ENCODE results near the gene TRABD2A. TPM values are rescaled to one million over a fixed set of nuclear protein-coding genes. Genes with fewer than 3 reads are reported as not detected.
"Not testable (repeated sequence)": the region's sequence is repeated elsewhere in the genome, so short reads cannot be mapped to it uniquely, and the experiment has no call there.

TRABD2A gene
- polyA plus RNA-seq, 4 donors, result 2.0 to 35.5 (median 14.1) TPM

DNA sequence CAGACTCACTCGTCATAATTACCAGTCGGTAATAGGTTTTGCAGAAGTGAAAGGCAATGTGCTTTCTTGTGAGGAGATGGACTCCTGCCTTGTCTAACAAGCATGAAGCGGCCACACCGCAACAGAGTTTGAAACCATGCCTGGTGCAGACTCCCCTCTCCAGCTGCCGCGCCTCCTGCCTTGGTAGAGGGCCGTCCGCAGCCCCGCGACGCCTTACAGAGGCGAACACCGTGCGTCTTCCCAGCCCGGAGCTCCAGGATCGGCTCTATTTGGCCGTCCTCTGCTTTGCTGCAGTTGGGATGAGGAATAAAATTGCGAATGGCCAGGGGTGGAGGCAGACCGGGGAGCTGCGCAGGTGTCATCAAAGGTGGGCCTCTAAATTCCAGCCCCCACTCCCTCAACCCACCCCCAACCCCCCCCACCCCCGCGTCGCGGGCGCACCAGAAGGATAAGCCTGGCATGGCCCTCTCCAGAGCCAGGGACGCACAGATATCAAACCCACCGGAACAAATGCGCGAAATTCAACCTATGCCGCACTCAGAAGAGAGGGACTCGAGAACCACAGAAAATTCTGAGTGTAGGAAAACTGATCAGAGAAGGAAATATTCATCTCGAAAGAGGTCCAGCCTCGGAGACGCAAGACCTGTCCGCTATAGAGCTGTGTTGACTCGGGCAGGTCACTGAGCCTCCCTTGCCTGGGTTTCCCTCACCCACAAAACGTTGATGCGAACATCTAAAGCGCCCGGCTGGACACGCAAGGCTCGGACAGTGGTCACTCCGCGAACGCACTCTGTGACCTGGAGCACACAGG lies 1.1 kb downstream of the TRABD2A start:
- no peaks in the 10 kb centered on the region for H3K36me3 ChIP-seq (ENCODE audit: control insufficient read depth in 3 of 3, insufficient read depth in 2 of 3, low read depth in 1 of 3, low read length in 3 of 3)
- peak overlapping the region; percentile 20 to 73 (median 61) for H3K4me3 ChIP-seq (ENCODE audit: low read depth in 1 of 3, low read length in 3 of 3)
- H3K27ac ChIP-seq (ENCODE audit: low read depth in 1 of 3, low read length in 2 of 3), result peak overlapping the region in 1 of 3 donors; percentile 49
- no peaks in the 10 kb centered on the region for H3K4me1 ChIP-seq (ENCODE audit: control insufficient read depth in 3 of 3, insufficient read depth in 2 of 3, low read depth in 1 of 3, low read length in 2 of 3)
- DNase-seq (peak; percentile 30 to 51), FAIRE-seq (no peak)
- H3K9me3 ChIP-seq (ENCODE audit: control insufficient read depth in 2 of 2, insufficient read depth in 1 of 2, low read depth in 1 of 2, low read length in 1 of 2), result no peaks in the 10 kb centered on the region
- H3K27me3 ChIP-seq (ENCODE audit: control insufficient read depth in 3 of 3, insufficient read depth in 3 of 3, low read length in 3 of 3), result peaks cover 0 to 17% (median 0%) of the 10 kb centered on the region in 3 donors
- WGBS, 3 donors, result 2 to 7% (median 6%) methylated on average over 45 of the region's 45 CpGs

- H3K27me3 ChIP-seq (ENCODE audit: control insufficient read depth in 3 of 3, insufficient read depth in 3 of 3, low read length in 3 of 3), result peaks cover 0 to 17% (median 0%) of the 10 kb centered on the region in 3 donors
- FAIRE-seq (no peak), DNase-seq (no peak)
- 41 to 61% (median 60%) methylated on average over 7 of the region's 7 CpGs for WGBS, 3 donors
- H3K36me3 ChIP-seq (ENCODE audit: control insufficient read depth in 3 of 3, insufficient read depth in 2 of 3, low read depth in 1 of 3, low read length in 3 of 3), result peaks cover 0 to 5% (median 0%) of the 10 kb centered on the region in 3 donors
- peak overlapping the region in 1 of 3 donors; percentile 38 for H3K27ac ChIP-seq (ENCODE audit: low read depth in 1 of 3, low read length in 2 of 3)
- H3K9me3 ChIP-seq (ENCODE audit: control insufficient read depth in 2 of 2, insufficient read depth in 1 of 2, low read depth in 1 of 2, low read length in 1 of 2), result no peaks in the 10 kb centered on the region
- H3K4me1 ChIP-seq (ENCODE audit: control insufficient read depth in 3 of 3, insufficient read depth in 2 of 3, low read depth in 1 of 3, low read length in 2 of 3), result no peaks in the 10 kb centered on the region
- H3K4me3 ChIP-seq (ENCODE audit: low read depth in 1 of 3, low read length in 3 of 3), result peak overlapping the region in 1 of 3 donors; percentile 73
These were observed 1.8 kb downstream of the TRABD2A start for GRCh38 chr2:84878896-84879583.

- Histone ChIP-seq H3K27ac (ENCODE audit: low read depth in 1 of 3, low read length in 2 of 3) (no peak overlapping the region), H3K4me1 (ENCODE audit: control insufficient read depth in 3 of 3, insufficient read depth in 2 of 3, low read depth in 1 of 3, low read length in 2 of 3) (no peaks in the 10 kb centered on the region), H3K9me3 (ENCODE audit: control insufficient read depth in 2 of 2, insufficient read depth in 1 of 2, low read depth in 1 of 2, low read length in 1 of 2) (no peaks in the 10 kb centered on the region), H3K27me3 (ENCODE audit: control insufficient read depth in 3 of 3, insufficient read depth in 3 of 3, low read length in 3 of 3) (peaks cover 0 to 17% (median 0%) of the 10 kb centered on the region in 3 donors), H3K36me3 (ENCODE audit: control insufficient read depth in 3 of 3, insufficient read depth in 2 of 3, low read depth in 1 of 3, low read length in 3 of 3) (peaks cover 0 to 5% (median 0%) of the 10 kb centered on the region in 3 donors), H3K4me3 (ENCODE audit: low read depth in 1 of 3, low read length in 3 of 3) (no peak overlapping the region)
- no peak for FAIRE-seq
- DNase-seq, result no peak
- WGBS, 3 donors, result 27 to 53% (median 32%) methylated on average over 1 of the region's 1 CpG
These were observed 2.4 kb downstream of the TRABD2A start for GRCh38 chr2:84878459-84878858.

- DNase-seq, result no peak
- H3K27ac ChIP-seq (ENCODE audit: low read depth in 1 of 3, low read length in 2 of 3), result no peak overlapping the region
- no peak overlapping the region for H3K4me3 ChIP-seq (ENCODE audit: low read depth in 1 of 3, low read length in 3 of 3)
- H3K36me3 ChIP-seq (ENCODE audit: control insufficient read depth in 3 of 3, insufficient read depth in 2 of 3, low read depth in 1 of 3, low read length in 3 of 3), result peaks cover 0 to 5% (median 0%) of the 10 kb centered on the region in 3 donors
- no peak for FAIRE-seq
- 88 to 94% (median 89%) methylated on average over 3 of the region's 3 CpGs for WGBS, 3 donors
- no peaks in the 10 kb centered on the region for H3K4me1 ChIP-seq (ENCODE audit: control insufficient read depth in 3 of 3, insufficient read depth in 2 of 3, low read depth in 1 of 3, low read length in 2 of 3)
- peaks cover 0 to 12% (median 0%) of the 10 kb centered on the region in 3 donors for H3K27me3 ChIP-seq (ENCODE audit: control insufficient read depth in 3 of 3, insufficient read depth in 3 of 3, low read length in 3 of 3)
- no peaks in the 10 kb centered on the region for H3K9me3 ChIP-seq (ENCODE audit: control insufficient read depth in 2 of 2, insufficient read depth in 1 of 2, low read depth in 1 of 2, low read length in 1 of 2)
These were observed 4.5 kb downstream of the TRABD2A start for GRCh38 chr2:84876369-84876768.

- not testable (repeated sequence) for DNase-seq; H3K27me3 ChIP-seq (ENCODE audit: control insufficient read depth in 3 of 3, insufficient read depth in 3 of 3, low read length in 3 of 3); H3K4me1 ChIP-seq (ENCODE audit: control insufficient read depth in 3 of 3, insufficient read depth in 2 of 3, low read depth in 1 of 3, low read length in 2 of 3); H3K27ac ChIP-seq (ENCODE audit: low read depth in 1 of 3, low read length in 2 of 3); FAIRE-seq; H3K9me3 ChIP-seq (ENCODE audit: control insufficient read depth in 2 of 2, insufficient read depth in 1 of 2, low read depth in 1 of 2, low read length in 1 of 2); H3K4me3 ChIP-seq (ENCODE audit: low read depth in 1 of 3, low read length in 3 of 3); H3K36me3 ChIP-seq (ENCODE audit: control insufficient read depth in 3 of 3, insufficient read depth in 2 of 3, low read depth in 1 of 3, low read length in 3 of 3)
- 88 to 93% (median 93%) methylated on average over 1 of the region's 1 CpG for WGBS, 3 donors
These were observed 5.3 kb downstream of the TRABD2A start for GRCh38 chr2:84875619-84876018.

- Histone ChIP-seq H3K36me3 (ENCODE audit: control insufficient read depth in 3 of 3, insufficient read depth in 2 of 3, low read depth in 1 of 3, low read length in 3 of 3) (peaks cover 0 to 8% (median 0%) of the 10 kb centered on the region in 3 donors), H3K4me1 (ENCODE audit: control insufficient read depth in 3 of 3, insufficient read depth in 2 of 3, low read depth in 1 of 3, low read length in 2 of 3) (no peaks in the 10 kb centered on the region), H3K9me3 (ENCODE audit: control insufficient read depth in 2 of 2, insufficient read depth in 1 of 2, low read depth in 1 of 2, low read length in 1 of 2) (no peaks in the 10 kb centered on the region), H3K4me3 (ENCODE audit: low read depth in 1 of 3, low read length in 3 of 3) (no peak overlapping the region), H3K27ac (ENCODE audit: low read depth in 1 of 3, low read length in 2 of 3) (no peak overlapping the region), H3K27me3 (ENCODE audit: control insufficient read depth in 3 of 3, insufficient read depth in 3 of 3, low read length in 3 of 3) (peaks cover 0 to 3% (median 0%) of the 10 kb centered on the region in 3 donors)
- no peak for DNase-seq
- WGBS, 3 donors, result 71 to 84% (median 83%) methylated on average over 4 of the region's 4 CpGs
- FAIRE-seq, result no peak
These were observed 5.7 kb downstream of the TRABD2A start for GRCh38 chr2:84875213-84875560.

DNA sequence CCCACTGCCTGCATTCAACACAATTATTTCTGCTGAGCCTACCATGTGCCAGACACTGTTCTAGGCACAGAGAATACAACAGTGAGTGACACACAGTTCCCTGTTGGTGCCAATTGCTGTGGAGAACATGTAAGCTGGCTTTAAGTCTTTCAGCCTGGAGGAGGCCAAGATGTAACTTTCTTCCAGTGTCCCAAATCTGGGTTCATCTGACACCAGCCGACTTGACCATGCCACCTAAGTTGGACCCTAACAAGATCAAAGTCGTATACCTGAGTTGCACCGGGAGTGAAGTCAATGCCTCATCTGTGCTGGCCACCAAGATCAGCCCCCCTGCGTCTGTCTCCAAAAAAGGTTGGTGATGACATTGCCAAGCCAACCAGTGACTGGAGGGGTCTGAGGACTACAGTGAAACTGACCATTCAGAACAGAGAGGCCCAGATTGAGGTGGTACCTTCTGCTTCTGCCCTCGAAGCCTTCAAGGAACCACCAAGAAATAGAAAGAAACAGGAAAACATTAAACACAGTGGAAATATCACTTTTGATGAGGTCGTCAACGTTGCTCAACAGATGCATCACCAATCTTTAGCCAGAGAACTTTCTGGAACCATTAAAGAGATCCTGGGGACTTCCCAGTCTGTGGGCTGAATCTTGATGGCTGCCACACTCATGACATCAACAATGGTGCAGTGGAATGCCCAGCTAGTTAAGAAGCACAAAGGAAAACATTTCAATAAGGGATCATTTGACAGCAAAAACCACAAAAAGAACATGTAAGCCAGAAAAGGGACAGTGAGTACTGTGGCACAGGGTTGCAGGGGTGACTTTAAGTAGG lies 6.3 kb downstream of the TRABD2A start:
- no peaks in the 10 kb centered on the region for H3K27me3 ChIP-seq (ENCODE audit: control insufficient read depth in 3 of 3, insufficient read depth in 3 of 3, low read length in 3 of 3)
- DNase-seq (no peak), FAIRE-seq (no peak)
- H3K4me3 ChIP-seq (ENCODE audit: low read depth in 1 of 3, low read length in 3 of 3), result no peak overlapping the region
- H3K4me1 ChIP-seq (ENCODE audit: control insufficient read depth in 3 of 3, insufficient read depth in 2 of 3, low read depth in 1 of 3, low read length in 2 of 3), result no peaks in the 10 kb centered on the region
- no peaks in the 10 kb centered on the region for H3K9me3 ChIP-seq (ENCODE audit: control insufficient read depth in 2 of 2, insufficient read depth in 1 of 2, low read depth in 1 of 2, low read length in 1 of 2)
- no peak overlapping the region for H3K27ac ChIP-seq (ENCODE audit: low read depth in 1 of 3, low read length in 2 of 3)
- peaks cover 0 to 10% (median 0%) of the 10 kb centered on the region in 3 donors for H3K36me3 ChIP-seq (ENCODE audit: control insufficient read depth in 3 of 3, insufficient read depth in 2 of 3, low read depth in 1 of 3, low read length in 3 of 3)
- 76 to 88% (median 85%) methylated on average over 7 of the region's 7 CpGs for WGBS, 3 donors

- H3K27me3 ChIP-seq (ENCODE audit: control insufficient read depth in 3 of 3, insufficient read depth in 3 of 3, low read length in 3 of 3), result no peaks in the 10 kb centered on the region
- no peaks in the 10 kb centered on the region for H3K9me3 ChIP-seq (ENCODE audit: control insufficient read depth in 2 of 2, insufficient read depth in 1 of 2, low read depth in 1 of 2, low read length in 1 of 2)
- H3K27ac ChIP-seq (ENCODE audit: low read depth in 1 of 3, low read length in 2 of 3), result no peak overlapping the region
- DNase-seq (no peak), FAIRE-seq (no peak)
- H3K36me3 ChIP-seq (ENCODE audit: control insufficient read depth in 3 of 3, insufficient read depth in 2 of 3, low read depth in 1 of 3, low read length in 3 of 3), result peaks cover 0 to 10% (median 0%) of the 10 kb centered on the region in 3 donors
- WGBS, 3 donors, result 83 to 94% (median 85%) methylated on average over 5 of the region's 5 CpGs
- no peak overlapping the region for H3K4me3 ChIP-seq (ENCODE audit: low read depth in 1 of 3, low read length in 3 of 3)
- H3K4me1 ChIP-seq (ENCODE audit: control insufficient read depth in 3 of 3, insufficient read depth in 2 of 3, low read depth in 1 of 3, low read length in 2 of 3), result no peaks in the 10 kb centered on the region
These were observed 7.5 kb downstream of the TRABD2A start for GRCh38 chr2:84873350-84873749.
